Left lung (tissue), 10 donors: ENCODE data around the gene NBR1. TPM values are rescaled to one million over a fixed set of nuclear protein-coding genes. Genes with fewer than 3 reads are reported as not detected.
"Not testable (repeated sequence)": the region's sequence is repeated elsewhere in the genome, so short reads cannot be mapped to it uniquely, and the experiment has no call there.

Experiments used
- ATAC-seq: fragments of 200-7000 bp; cut with Tn5 transposase; one replicate; pipeline ENCODE4 v1.9.1; 2020; ENCODE audit warnings: moderate library complexity
- DNase-seq, 4 donors: peaks; one replicate each; pipeline ENCODE4 v3.0.0-alpha.2; 2013 to 2020
- H3K27ac ChIP-seq, 2 donors: fragments of 200-600 bp; sonication (generic) in 1 of 2; one replicate each; pipeline versions ENCODE4 v1.5.0 to v1.8.0; 2020 to 2021
- H3K27me3 ChIP-seq, 2 donors: fragments of 200-600 bp; sonication (generic) in 1 of 2; one replicate each; pipeline versions ENCODE4 v1.5.0 to v1.8.0; 2020 to 2021
- H3K36me3 ChIP-seq, 2 donors: fragments of 200-600 bp; sonication (generic) in 1 of 2; one replicate each; pipeline versions ENCODE4 v1.5.0 to v1.8.0; 2020 to 2021
- H3K4me1 ChIP-seq, 2 donors: fragments of 200-600 bp; one replicate each; pipeline ENCODE4 v1.8.0; 2021
- H3K4me3 ChIP-seq, 2 donors: fragments of 200-600 bp; sonication (generic) in 1 of 2; one replicate each; pipeline versions ENCODE4 v1.5.0 to v1.8.0; 2020 to 2021; ENCODE audit warnings: mild to moderate bottlenecking in 1 of 2
- H3K9me3 ChIP-seq, 2 donors: fragments of 200-600 bp; sonication (generic) in 1 of 2; one replicate each; pipeline versions ENCODE4 v1.5.0 to v1.8.0; 2020 to 2021
- CTCF ChIP-seq, 2 donors: fragments of 200-600 bp; sonication (generic) in 1 of 2; IDR thresholded peaks; one replicate each; pipeline versions ENCODE4 v1.5.0 to v1.8.0; 2021; ENCODE audit warnings: antibody characterized with exemption in 2 of 2
- intact Hi-C, 2 donors: fragments of 100-400 bp; cut with DNase I; formaldehyde crosslinking; loops; one replicate each; pipeline versions ENCODE4 v1.11.2 to v1.14.2; 2022
- polyA plus RNA-seq, 6 donors: library from polyadenylated mRNA; unstranded; fragments of 120-200 nt; gene quantifications; one replicate each; pipeline ENCODE4 v1.2.1, GENCODE V29; 2013; ENCODE audit not compliant: insufficient read length in 6 of 6
- total RNA-seq, 2 donors: library from RNA; stranded (reverse); fragmentation: NEBNext Ultra II Directional; extraction: Animal tissue kit (Norgen Biotek cat#: 25700); gene quantifications; one replicate each; pipeline ENCODE4 v1.2.1, GENCODE V29; 2021
- donor health status: DM: no; HTN: yes; CAD: no.
- donor health status: DM: no; HTN: no; CAD: no.

Gene NBR1
- total and polyA plus RNA-seq, 8 donors, result 62.4 to 125 (median 103) TPM

GRCh38 chr17:43126911-43127290 lies 44.1 kb upstream of the NBR1 start:
- Histone ChIP-seq H3K4me1 (peaks cover 3 to 40% of the 10 kb centered on the region in 2 donors), H3K27ac (no peak overlapping the region), H3K36me3 (peaks cover 0 to 8% of the 10 kb centered on the region in 2 donors), H3K9me3 (no peaks in the 10 kb centered on the region), H3K4me3 (peak overlapping the region in 1 of 2 donors; percentile 68), H3K27me3 (no peaks in the 10 kb centered on the region)
- DNase-seq (peak in 1 of 4 donors; percentile 78), ATAC-seq (no peak)
- intact Hi-C loops, result no loop called here
- no peak for TF ChIP-seq CTCF (IDR thresholded peaks at IDR 0.05)

GRCh38 chr17:43127333-43127876 lies 43.6 kb upstream of the NBR1 start:
- H3K4me3 ChIP-seq, H3K27ac ChIP-seq, H3K27me3 ChIP-seq, DNase-seq, H3K36me3 ChIP-seq, ATAC-seq, intact Hi-C loops, H3K9me3 ChIP-seq: not testable (repeated sequence)
- peaks cover 3 to 40% of the 10 kb centered on the region in 2 donors for H3K4me1 ChIP-seq

- intact Hi-C loops, result no loop called here
- ATAC-seq (no peak), DNase-seq (no peak)
- no peaks in the 10 kb centered on the region for H3K9me3 ChIP-seq
- no peak for TF ChIP-seq CTCF (IDR thresholded peaks at IDR 0.05)
- peaks cover 0 to 30% of the 10 kb centered on the region in 2 donors for H3K36me3 ChIP-seq
- no peaks in the 10 kb centered on the region for H3K27me3 ChIP-seq
- H3K4me3 ChIP-seq, result peak overlapping the region in 1 of 2 donors; percentile 13
- peaks cover 3 to 42% of the 10 kb centered on the region in 2 donors for H3K4me1 ChIP-seq
- peak overlapping the region; percentile 42 to 68 for H3K27ac ChIP-seq
Observed at GRCh38 chr17:43129671-43130010, 41.4 kb upstream of the NBR1 start.

GRCh38 chr17:43132117-43132516 lies 38.9 kb upstream of the NBR1 start:
- ATAC-seq (no peak), DNase-seq (no peak)
- H3K36me3 ChIP-seq, result peaks cover 0 to 40% of the 10 kb centered on the region in 2 donors
- no peak overlapping the region for H3K27ac ChIP-seq
- TF ChIP-seq CTCF (IDR thresholded peaks at IDR 0.05), result no peak
- no peaks in the 10 kb centered on the region for H3K27me3 ChIP-seq
- peaks cover 3 to 30% of the 10 kb centered on the region in 2 donors for H3K4me1 ChIP-seq
- no peaks in the 10 kb centered on the region for H3K9me3 ChIP-seq
- intact Hi-C loops, result no loop called here
- no peak overlapping the region for H3K4me3 ChIP-seq

- Histone ChIP-seq H3K4me1 (peaks cover 3 to 28% of the 10 kb centered on the region in 2 donors), H3K36me3 (peaks cover 0 to 34% of the 10 kb centered on the region in 2 donors)
- ATAC-seq, H3K4me3 ChIP-seq, DNase-seq, H3K27ac ChIP-seq, H3K9me3 ChIP-seq, intact Hi-C loops, H3K27me3 ChIP-seq: not testable (repeated sequence)
Observed at GRCh38 chr17:43133439-43133838, 37.6 kb upstream of the NBR1 start.

- H3K4me1 ChIP-seq, result peaks cover 0 to 13% of the 10 kb centered on the region in 2 donors
- no peaks in the 10 kb centered on the region for H3K27me3 ChIP-seq
- H3K4me3 ChIP-seq, result no peak overlapping the region
- DNase-seq, result no peak
- H3K9me3 ChIP-seq, result no peaks in the 10 kb centered on the region
- H3K36me3 ChIP-seq, result peaks cover 0 to 31% of the 10 kb centered on the region in 2 donors
- H3K27ac ChIP-seq, result no peak overlapping the region
- intact Hi-C loops, result no loop called here
- no peak for ATAC-seq
- TF ChIP-seq CTCF (IDR thresholded peaks at IDR 0.05), result no peak
Observed at GRCh38 chr17:43134774-43135453, 36.1 kb upstream of the NBR1 start.
